ENCODE results near the gene TOM1. TPM values are rescaled to one million over a fixed set of nuclear protein-coding genes. Genes with fewer than 3 reads are reported as not detected.

TOM1 gene
- total RNA-seq, 1 experiment from 2014 or later = 22.3 TPM

DNA sequence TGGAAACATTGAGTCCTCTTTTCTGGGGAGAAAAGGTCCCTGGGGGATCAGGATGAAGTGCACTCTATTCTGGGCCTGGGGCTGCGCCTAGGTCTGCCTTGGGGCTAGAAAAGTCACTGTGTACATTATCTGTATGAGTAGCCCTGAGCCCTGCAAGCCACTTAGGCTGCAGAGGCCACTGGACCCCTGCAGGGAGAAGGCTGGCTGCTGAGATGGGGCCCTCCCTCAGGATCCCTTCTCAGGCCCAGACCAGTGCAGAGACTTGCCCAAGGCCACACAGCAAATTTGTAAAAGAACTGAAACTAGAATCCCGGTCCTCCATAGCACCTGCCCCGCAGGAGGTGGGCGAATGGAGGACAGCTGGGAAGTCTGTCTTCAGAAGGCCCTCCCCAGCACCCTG is 54.4 kb downstream of the TOM1 start:
- H2BK5ac ChIP-seq (ENCODE audit: insufficient read length, low read length) = no peak overlapping the region
- no peak overlapping the region for H4K91ac ChIP-seq (ENCODE audit: insufficient read length, low read depth, low read length)
- H3K79me1 ChIP-seq (ENCODE audit: insufficient read depth, low read depth, low read length, poor library complexity, severe bottlenecking) = no peaks in the 10 kb centered on the region
- H3K36me3 Mint-ChIP-seq (ENCODE audit: insufficient read depth in 1 of 3, low read depth in 3 of 3) = no peaks in the 10 kb centered on the region; a peak in 1 of 7 replicates
- TF ChIP-seq, protein P1, sequence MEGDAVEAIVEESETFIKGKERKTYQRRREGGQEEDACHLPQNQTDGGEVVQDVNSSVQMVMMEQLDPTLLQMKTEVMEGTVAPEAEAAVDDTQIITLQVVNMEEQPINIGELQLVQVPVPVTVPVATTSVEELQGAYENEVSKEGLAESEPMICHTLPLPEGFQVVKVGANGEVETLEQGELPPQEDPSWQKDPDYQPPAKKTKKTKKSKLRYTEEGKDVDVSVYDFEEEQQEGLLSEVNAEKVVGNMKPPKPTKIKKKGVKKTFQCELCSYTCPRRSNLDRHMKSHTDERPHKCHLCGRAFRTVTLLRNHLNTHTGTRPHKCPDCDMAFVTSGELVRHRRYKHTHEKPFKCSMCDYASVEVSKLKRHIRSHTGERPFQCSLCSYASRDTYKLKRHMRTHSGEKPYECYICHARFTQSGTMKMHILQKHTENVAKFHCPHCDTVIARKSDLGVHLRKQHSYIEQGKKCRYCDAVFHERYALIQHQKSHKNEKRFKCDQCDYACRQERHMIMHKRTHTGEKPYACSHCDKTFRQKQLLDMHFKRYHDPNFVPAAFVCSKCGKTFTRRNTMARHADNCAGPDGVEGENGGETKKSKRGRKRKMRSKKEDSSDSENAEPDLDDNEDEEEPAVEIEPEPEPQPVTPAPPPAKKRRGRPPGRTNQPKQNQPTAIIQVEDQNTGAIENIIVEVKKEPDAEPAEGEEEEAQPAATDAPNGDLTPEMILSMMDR (conservative IDR thresholded peaks at IDR 0.05) = no peak
- no peak overlapping the region for H2BK20ac ChIP-seq (ENCODE audit: low read depth, low read length, poor library complexity, severe bottlenecking)
- H3T11ph ChIP-seq (ENCODE audit: low read length) = no peak overlapping the region
- H3K9me3 ChIP-seq (ENCODE audit: control insufficient read depth, low read depth, low read length) = no peaks in the 10 kb centered on the region
- H3K56ac ChIP-seq (ENCODE audit: insufficient read length, low read depth, low read length) = no peak overlapping the region
- H3K23ac ChIP-seq (ENCODE audit: insufficient read length, low read depth, low read length) = no peak overlapping the region
- H3K4me1 ChIP-seq (ENCODE audit: insufficient read depth, low read length) = no peaks in the 10 kb centered on the region; the same call in 1 of the 2 replicates
- no peak overlapping the region for H3K27ac ChIP-seq (ENCODE audit: insufficient read length, low read depth, low read length)
- H2BK120ac ChIP-seq (ENCODE audit: low read depth, low read length, poor library complexity, severe bottlenecking) = no peak overlapping the region
- H2BK12ac ChIP-seq (ENCODE audit: insufficient read length, low read depth, low read length) = no peak overlapping the region
- H3K9ac ChIP-seq (ENCODE audit: extremely low read depth, insufficient read length, low read length) = no peak overlapping the region
- no peaks in the 10 kb centered on the region for H3K9me3 Mint-ChIP-seq
- H3K4me2 ChIP-seq (ENCODE audit: insufficient read depth, insufficient read length, low read length) = no peak overlapping the region
- H3K27me3 ChIP-seq (ENCODE audit: insufficient read depth, low read length) = no peaks in the 10 kb centered on the region
- WGBS (ENCODE audit: extremely low coverage, insufficient read length, low lambda C conversion rate) = no CpG with 5 or more reads among the region's 4 CpGs
- no peak overlapping the region for H2BK15ac ChIP-seq (ENCODE audit: low read depth, low read length)
- no peak overlapping the region for H4K8ac ChIP-seq (replicated peaks; ENCODE audit: insufficient read length, low read depth, low read length)
- no peak overlapping the region for H3K4me3 Mint-ChIP-seq
- H3K4ac ChIP-seq (ENCODE audit: low read depth, low read length) = no peak overlapping the region
- no peaks in the 10 kb centered on the region for H4K20me1 ChIP-seq (ENCODE audit: control insufficient read depth, insufficient read depth, insufficient read length)
- H3K79me2 ChIP-seq (ENCODE audit: insufficient read depth, low read length) = no peaks in the 10 kb centered on the region
- H3K14ac ChIP-seq (ENCODE audit: insufficient read depth, low read length) = no peak overlapping the region
- H4K5ac ChIP-seq (ENCODE audit: insufficient read length, low read depth, low read length) = no peak overlapping the region
- H2AFZ ChIP-seq (ENCODE audit: low read length) = no peak overlapping the region
- no peak overlapping the region for H3K27ac Mint-ChIP-seq
- peaks cover 18 to 33% of the 10 kb centered on the region in 2 experiments for H3K4me1 Mint-ChIP-seq
- no peak for DNase-seq
- no peak overlapping the region for H2AK5ac ChIP-seq (ENCODE audit: insufficient read length, low read length)
- no peak overlapping the region for H3K18ac ChIP-seq (ENCODE audit: insufficient read length, low read depth, low read length)
- H3K23me2 ChIP-seq (ENCODE audit: insufficient read length, low read depth, low read length, poor library complexity, severe bottlenecking) = peaks cover 7% of the 10 kb centered on the region
- H3K27me3 Mint-ChIP-seq (ENCODE audit: low read depth) = peaks cover 12% of the 10 kb centered on the region
